Activated CD4-positive, alpha-beta T cell treated with anti-CD3 and anti-CD28 coated beads for 1 hour (primary cell): Measurements from ENCODE around the gene PDZD2.
"Not testable (repeated sequence)": the region's sequence is repeated elsewhere in the genome, so short reads cannot be mapped to it uniquely, and the experiment has no call there.

ENCODE experiments used
- DNase-seq: peaks from one replicate; pipeline ENCODE4 v3.0.0-alpha.2; 2020

Gene PDZD2

GRCh38 chr5:32057187-32058096 lies 418.5 kb downstream of the PDZD2 start:
- no peak for DNase-seq

GRCh38 chr5:32058101-32058500 lies 419.2 kb downstream of the PDZD2 start:
- DNase-seq = no peak

- DNase-seq = no peak
Measured at GRCh38 chr5:32058997-32059396, 420.1 kb downstream of the PDZD2 start.

- DNase-seq = no peak
Measured at GRCh38 chr5:32059761-32060530, 421.0 kb downstream of the PDZD2 start.

- DNase-seq = no peak
Measured at GRCh38 chr5:32061236-32061635, 422.3 kb downstream of the PDZD2 start.

GRCh38 chr5:32066448-32066847 lies 427.5 kb downstream of the PDZD2 start:
- no peak for DNase-seq

GRCh38 chr5:32067774-32068470 lies 429.0 kb downstream of the PDZD2 start:
- no peak for DNase-seq

GRCh38 chr5:32068561-32068960 lies 429.6 kb downstream of the PDZD2 start:
- no peak for DNase-seq

- no peak for DNase-seq
Measured at GRCh38 chr5:32069396-32069795, 430.5 kb downstream of the PDZD2 start.

GRCh38 chr5:32071351-32071944 lies 432.5 kb downstream of the PDZD2 start:
- DNase-seq = no peak

- DNase-seq = no peak
Measured at GRCh38 chr5:32072054-32072453, 433.1 kb downstream of the PDZD2 start.

GRCh38 chr5:32074401-32074800 lies 435.5 kb downstream of the PDZD2 start:
- DNase-seq = no peak

GRCh38 chr5:32076699-32077695 lies 438.1 kb downstream of the PDZD2 start:
- DNase-seq = no peak

GRCh38 chr5:32078855-32079254 lies 439.9 kb downstream of the PDZD2 start:
- DNase-seq = not testable (repeated sequence)

GRCh38 chr5:32080565-32080964 lies 441.6 kb downstream of the PDZD2 start:
- DNase-seq = not testable (repeated sequence)

GRCh38 chr5:32082701-32083100 lies 443.8 kb downstream of the PDZD2 start:
- DNase-seq = no peak

- DNase-seq = no peak
Measured at GRCh38 chr5:32083981-32084430, 445.1 kb downstream of the PDZD2 start.

GRCh38 chr5:32087086-32088082 lies 448.5 kb downstream of the PDZD2 start:
- no peak for DNase-seq

GRCh38 chr5:32088214-32088613 lies 449.3 kb downstream of the PDZD2 start:
- no peak for DNase-seq
